Loucy (cell line): ENCODE data around the gene FAM168B.
"Not testable (repeated sequence)": the region's sequence is repeated elsewhere in the genome, so short reads cannot be mapped to it uniquely, and the experiment has no call there.

Source experiments
- H2AFZ ChIP-seq: fragments of 200-600 bp; sonication (generic); 2 replicates; pipeline ENCODE4 v1.6.0; 2016; ENCODE audit warnings: antibody characterized with exemption, mild to moderate bottlenecking, low read length, moderate library complexity
- H3F3A ChIP-seq: fragments of 200-600 bp; 2 replicates; pipeline ENCODE4 v1.6.0; 2016; ENCODE audit warnings: antibody characterized with exemption, low read depth, mild to moderate bottlenecking
- H3K27me3 ChIP-seq: fragments of 200-600 bp; sonication (generic); 2 replicates; pipeline ENCODE4 v1.6.1; 2014; ENCODE audit warnings: low read length, mild to moderate bottlenecking; ENCODE audit not compliant: insufficient read depth, poor library complexity, severe bottlenecking
- H3K36me3 ChIP-seq: fragments of 200-600 bp; sonication (generic); 2 replicates; pipeline ENCODE4 v1.6.1; 2016; ENCODE audit warnings: low read length; ENCODE audit not compliant: insufficient read depth
- H3K4me1 ChIP-seq: fragments of 200-600 bp; sonication (generic); 2 replicates; pipeline ENCODE4 v1.5.1; 2014; ENCODE audit warnings: low read length, mild to moderate bottlenecking; ENCODE audit not compliant: insufficient read depth, poor library complexity, severe bottlenecking
- H3K4me2 ChIP-seq: fragments of 200-600 bp; sonication (generic); 2 replicates; pipeline ENCODE4 v1.6.0; 2014; ENCODE audit warnings: antibody characterized with exemption, low read length, low read depth, mild to moderate bottlenecking; ENCODE audit not compliant: poor library complexity, severe bottlenecking
- H3K4me3 ChIP-seq: fragments of 200-600 bp; sonication (generic); 2 replicates; pipeline ENCODE4 v1.5.1; 2014; ENCODE audit warnings: low read length, mild to moderate bottlenecking, mixed read lengths; ENCODE audit not compliant: poor library complexity, severe bottlenecking
- H3K79me2 ChIP-seq: fragments of 200-600 bp; sonication (generic); 2 replicates; pipeline ENCODE4 v1.6.1; 2014; ENCODE audit warnings: low read length; ENCODE audit not compliant: insufficient read depth
- H3K9ac ChIP-seq: fragments of 200-600 bp; sonication (generic); 2 replicates; pipeline ENCODE4 v1.6.0; 2014; ENCODE audit warnings: mild to moderate bottlenecking, low read depth, low read length, moderate library complexity; ENCODE audit not compliant: poor library complexity, severe bottlenecking
- H3K9me2 ChIP-seq: fragments of 200-600 bp; sonication (generic); replicated peaks from 2 replicates; pipeline ENCODE4 v1.6.1; 2016; ENCODE audit warnings: low read depth, low read length, mixed read lengths
- H3K9me3 ChIP-seq: fragments of 200-600 bp; sonication (generic); 2 replicates; pipeline ENCODE4 v1.6.1; 2014; ENCODE audit warnings: mild to moderate bottlenecking, antibody characterized with exemption, low read length, low read depth; ENCODE audit not compliant: insufficient read depth
- H4K20me1 ChIP-seq: fragments of 200-600 bp; sonication (generic); 2 replicates; pipeline ENCODE4 v1.6.0; 2014; ENCODE audit warnings: antibody characterized with exemption, low read length, mild to moderate bottlenecking; ENCODE audit not compliant: insufficient read depth, poor library complexity, severe bottlenecking
- CTCF ChIP-seq: fragments of 200-600 bp; sonication (generic); conservative IDR thresholded peaks from 2 replicates; pipeline ENCODE4 v1.5.1; 2014; ENCODE audit warnings: mild to moderate bottlenecking, antibody characterized with exemption, low read length
- EZH2phosphoT487 ChIP-seq: fragments of 200-600 bp; IDR thresholded peaks from 2 replicates; pipeline ENCODE4 v1.6.1; 2018; ENCODE audit warnings: antibody characterized with exemption, mild to moderate bottlenecking, moderate library complexity, borderline replicate concordance

Gene FAM168B

GRCh38 chr2:131076707-131077106 lies 16.6 kb downstream of the FAM168B start:
- H3K4me1 ChIP-seq, result no peaks in the 10 kb centered on the region
- peaks cover 87% of the 10 kb centered on the region for H3K36me3 ChIP-seq
- H3K27me3 ChIP-seq, result no peaks in the 10 kb centered on the region
- H2AFZ ChIP-seq, result no peak overlapping the region
- H3K9me2 ChIP-seq, result no peaks in the 10 kb centered on the region
- H3F3A ChIP-seq, result no peaks in the 10 kb centered on the region
- no peak overlapping the region for H3K4me3 ChIP-seq
- H3K9me3 ChIP-seq, result no peaks in the 10 kb centered on the region
- TF ChIP-seq EZH2phosphoT487, result no peak
- TF ChIP-seq CTCF, result no peak
- peaks cover 86% of the 10 kb centered on the region; the same call in 1 of the 2 replicates for H3K79me2 ChIP-seq
- H3K9ac ChIP-seq, result no peak overlapping the region
- H3K4me2 ChIP-seq, result no peak overlapping the region
- H4K20me1 ChIP-seq, result peaks cover 54% of the 10 kb centered on the region

GRCh38 chr2:131075578-131075977 lies 17.7 kb downstream of the FAM168B start:
- H3K79me2 ChIP-seq, result peaks cover 85% of the 10 kb centered on the region; the same call in 1 of the 2 replicates
- H3K9ac ChIP-seq, H2AFZ ChIP-seq, H3F3A ChIP-seq, H3K4me3 ChIP-seq, H3K9me2 ChIP-seq, H3K4me1 ChIP-seq, H3K4me2 ChIP-seq, H3K27me3 ChIP-seq, H3K9me3 ChIP-seq: not testable (repeated sequence)
- H3K36me3 ChIP-seq, result peaks cover 88% of the 10 kb centered on the region
- H4K20me1 ChIP-seq, result peaks cover 47% of the 10 kb centered on the region

- Histone ChIP-seq H4K20me1 (peaks cover 36% of the 10 kb centered on the region), H3K36me3 (peaks cover 83% of the 10 kb centered on the region)
Measured at GRCh38 chr2:131068172-131068571, 25.1 kb downstream of the FAM168B start.

GRCh38 chr2:131067465-131068125 lies 25.7 kb downstream of the FAM168B start:
- Histone ChIP-seq H3K4me2 (no peak overlapping the region), H3K4me1 (no peaks in the 10 kb centered on the region), H3K79me2 (peaks cover 78% of the 10 kb centered on the region), H2AFZ (no peak overlapping the region), H3K4me3 (no peak overlapping the region), H3K36me3 (peaks cover 83% of the 10 kb centered on the region), H3K9ac (no peak overlapping the region), H3F3A (no peaks in the 10 kb centered on the region), H3K27me3 (no peaks in the 10 kb centered on the region), H4K20me1 (peaks cover 36% of the 10 kb centered on the region), H3K9me3 (no peaks in the 10 kb centered on the region), H3K9me2 (no peaks in the 10 kb centered on the region)
- TF ChIP-seq EZH2phosphoT487 (no peak), CTCF (no peak)

More at GRCh38 chr2:131068172-131068571, 25.1 kb downstream of the FAM168B start:
- peaks cover 79% of the 10 kb centered on the region for H3K79me2 ChIP-seq
- not testable (repeated sequence) for H3K27me3 ChIP-seq, H3K4me3 ChIP-seq, H3K9me2 ChIP-seq, H3K9me3 ChIP-seq, H3K9ac ChIP-seq, H3K4me1 ChIP-seq, H3F3A ChIP-seq, H2AFZ ChIP-seq, H3K4me2 ChIP-seq
